Activated naive CD4-positive, alpha-beta T cell treated with anti-CD3 and anti-CD28 coated beads, Interleukin-2, amount 10 ng/mL, durations not matched to agents 7 days and 5 days (primary cell): ENCODE measurements around the gene ZNF775.

ENCODE experiments used
- CTCF ChIA-PET: fragments of 350-600 bp; sonication (Branson Sonifier 250); formaldehyde crosslinking; loops from one replicate; lab custom pipeline; 2021; ENCODE audit warnings: antibody characterized with exemption; lab: Charles Lee
- DNase-seq: peaks from one replicate; pipeline ENCODE4 v3.0.0-alpha.2; 2020
- H3K27ac Mint-ChIP-seq: one replicate; pipeline ENCODE4 v1.8.0; 2021; ENCODE audit warnings: mild to moderate bottlenecking, moderate library complexity, mixed read lengths
- H3K27me3 Mint-ChIP-seq: one replicate; pipeline ENCODE4 v1.8.0; 2021; ENCODE audit warnings: mild to moderate bottlenecking, mixed read lengths
- H3K36me3 Mint-ChIP-seq: one replicate; pipeline ENCODE4 v1.8.0; 2021; ENCODE audit warnings: mixed read lengths
- H3K4me1 Mint-ChIP-seq: one replicate; pipeline ENCODE4 v1.8.0; 2021; ENCODE audit warnings: mixed read lengths
- H3K4me3 Mint-ChIP-seq: one replicate; pipeline ENCODE4 v1.8.0; 2021; ENCODE audit warnings: mild to moderate bottlenecking, moderate library complexity, mixed read lengths
- H3K9me3 Mint-ChIP-seq: one replicate; pipeline ENCODE4 v1.8.0; 2021; ENCODE audit warnings: mixed read lengths

ZNF775 gene

GRCh38 chr7:150408393-150409299 is 29.5 kb downstream of the ZNF775 start:
- CTCF ChIA-PET, result interaction anchor here (0.9 kb wide), 1 partner anchor 11 kb away, joined by 4 read pairs; no protein-coding TSS in a partner anchor
- Mint-ChIP-seq H3K36me3 (peaks cover 32% of the 10 kb centered on the region), H3K27ac (peak overlapping the region; percentile 80), H3K4me3 (peak overlapping the region; percentile 41), H3K9me3 (no peaks in the 10 kb centered on the region), H3K27me3 (no peaks in the 10 kb centered on the region), H3K4me1 (peaks cover 38% of the 10 kb centered on the region)
- no peak for DNase-seq

- Mint-ChIP-seq H3K4me3 (no peak overlapping the region), H3K9me3 (no peaks in the 10 kb centered on the region), H3K4me1 (peaks cover 30% of the 10 kb centered on the region), H3K27ac (peak overlapping the region; percentile 80), H3K27me3 (no peaks in the 10 kb centered on the region), H3K36me3 (peaks cover 32% of the 10 kb centered on the region)
- CTCF ChIA-PET, result interaction anchor here (0.8 to 0.9 kb wide), 2 partner anchors 10 to 120 kb away, joined by 3 to 4 read pairs; no protein-coding TSS in a partner anchor
- no peak for DNase-seq
Measured at GRCh38 chr7:150409300-150410030, 30.3 kb downstream of the ZNF775 start.

GRCh38 chr7:150410131-150410530 is 31.0 kb downstream of the ZNF775 start:
- CTCF ChIA-PET, result interaction anchor here (0.8 to 0.9 kb wide), 2 partner anchors 10 to 120 kb away, joined by 3 to 4 read pairs; no protein-coding TSS in a partner anchor
- Mint-ChIP-seq H3K9me3 (no peaks in the 10 kb centered on the region), H3K4me1 (peaks cover 28% of the 10 kb centered on the region), H3K4me3 (no peak overlapping the region), H3K27me3 (no peaks in the 10 kb centered on the region), H3K36me3 (peaks cover 32% of the 10 kb centered on the region), H3K27ac (no peak overlapping the region)
- no peak for DNase-seq

DNA sequence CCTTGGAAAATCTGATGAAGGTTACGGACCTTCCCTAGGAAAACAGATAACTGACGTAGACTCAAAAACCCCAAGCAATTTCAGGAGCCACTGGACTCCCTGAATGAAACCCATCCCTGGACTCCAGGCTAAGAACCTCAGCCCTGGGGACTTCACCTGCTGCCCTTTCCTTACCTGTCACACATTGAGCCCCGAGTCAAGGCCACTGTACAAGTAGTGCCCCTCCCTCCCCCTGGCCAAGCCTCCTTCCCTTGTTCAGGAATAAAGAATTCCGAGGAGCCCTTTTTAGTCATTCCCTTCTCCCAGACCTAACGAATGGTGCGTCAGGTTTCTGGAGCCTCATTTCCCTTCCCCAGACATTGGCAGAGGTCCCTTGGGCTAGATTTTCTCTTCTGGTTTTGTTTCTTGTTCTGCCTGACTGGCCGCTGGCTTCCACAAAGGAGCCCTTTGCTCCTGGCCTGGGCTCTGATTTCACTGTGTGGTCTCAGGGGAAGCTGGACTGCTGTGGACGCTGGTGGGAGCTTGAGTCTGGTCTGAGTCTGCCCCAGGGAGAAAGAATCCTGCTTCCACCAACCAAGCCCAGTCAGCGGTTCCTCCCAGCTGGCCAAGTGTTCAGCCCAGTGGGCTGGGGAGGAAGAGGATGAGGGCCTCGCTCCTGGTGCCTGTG is 31.7 kb downstream of the ZNF775 start:
- no peak overlapping the region for H3K4me3 Mint-ChIP-seq
- CTCF ChIA-PET, result no interaction called here
- peaks cover 24% of the 10 kb centered on the region for H3K4me1 Mint-ChIP-seq
- DNase-seq, result no peak
- H3K9me3 Mint-ChIP-seq, result no peaks in the 10 kb centered on the region
- peaks cover 32% of the 10 kb centered on the region for H3K36me3 Mint-ChIP-seq
- H3K27me3 Mint-ChIP-seq, result no peaks in the 10 kb centered on the region
- H3K27ac Mint-ChIP-seq, result no peak overlapping the region

- H3K27ac Mint-ChIP-seq, result no peak overlapping the region
- H3K27me3 Mint-ChIP-seq, result no peaks in the 10 kb centered on the region
- H3K4me1 Mint-ChIP-seq, result peaks cover 16% of the 10 kb centered on the region
- H3K36me3 Mint-ChIP-seq, result peaks cover 32% of the 10 kb centered on the region
- CTCF ChIA-PET, result interaction anchor here (0.7 kb wide), 1 partner anchor 10 kb away, joined by 3 read pairs; no protein-coding TSS in a partner anchor
- H3K4me3 Mint-ChIP-seq, result no peak overlapping the region
- no peaks in the 10 kb centered on the region for H3K9me3 Mint-ChIP-seq
- no peak for DNase-seq
Measured at GRCh38 chr7:150411606-150412005, 32.5 kb downstream of the ZNF775 start.

- Mint-ChIP-seq H3K36me3 (peaks cover 30% of the 10 kb centered on the region), H3K9me3 (no peaks in the 10 kb centered on the region), H3K27ac (no peak overlapping the region), H3K4me1 (peaks cover 13% of the 10 kb centered on the region), H3K4me3 (no peak overlapping the region), H3K27me3 (no peaks in the 10 kb centered on the region)
- peak; percentile 18 for DNase-seq
- CTCF ChIA-PET, result interaction anchor here (0.7 kb wide), 1 partner anchor 9 kb away, joined by 3 read pairs; no protein-coding TSS in a partner anchor
Measured at GRCh38 chr7:150412016-150412415, 32.9 kb downstream of the ZNF775 start.

DNA sequence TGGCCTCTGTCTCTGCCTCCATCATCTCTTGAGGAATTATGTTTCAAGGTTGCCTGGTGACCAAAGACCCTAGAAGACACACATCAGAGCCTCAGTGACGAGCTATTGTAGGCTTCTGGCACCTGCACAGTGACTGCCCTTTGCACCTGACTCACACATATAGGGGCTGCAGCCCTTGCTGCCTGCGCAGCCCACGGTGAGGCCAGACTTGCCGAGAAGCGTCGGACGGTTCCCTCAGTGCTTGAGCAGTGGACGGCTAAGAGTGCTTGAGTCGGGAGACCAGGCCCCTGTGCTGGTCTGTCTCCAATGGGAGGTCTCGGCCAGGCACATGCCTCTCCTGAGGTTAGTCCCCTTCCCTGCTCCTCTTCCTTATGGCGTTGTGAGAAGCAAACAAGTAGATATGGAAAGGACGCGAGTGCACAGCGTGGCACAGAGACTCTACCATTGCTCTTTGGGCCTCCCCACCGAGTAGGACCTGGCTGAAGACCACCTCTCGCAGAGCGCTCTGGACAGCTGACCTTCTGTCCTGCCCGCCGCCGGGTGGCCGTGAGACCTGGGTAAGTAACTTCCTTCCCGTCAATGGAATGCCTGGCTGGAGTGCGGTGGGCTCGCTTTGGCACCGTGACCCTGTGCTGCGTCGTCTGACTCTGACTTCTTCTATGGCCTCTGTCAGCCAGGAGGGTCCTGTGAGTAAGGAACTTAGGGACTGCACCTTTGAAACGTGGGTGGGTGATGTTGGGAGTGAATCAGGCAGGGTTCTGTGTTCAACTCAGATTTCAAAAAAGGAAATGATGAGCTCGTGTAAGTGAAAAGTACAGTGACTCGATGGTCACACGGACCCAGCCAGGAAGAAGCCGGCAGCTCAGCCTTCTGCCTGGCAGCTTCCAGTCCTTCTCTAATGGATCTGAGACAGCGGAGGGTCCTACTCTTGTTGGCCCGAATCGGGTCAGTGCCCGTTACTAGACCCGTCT is 33.7 kb downstream of the ZNF775 start:
- DNase-seq, result no peak
- CTCF ChIA-PET, result no interaction called here
- no peaks in the 10 kb centered on the region for H3K9me3 Mint-ChIP-seq
- peaks cover 28% of the 10 kb centered on the region for H3K36me3 Mint-ChIP-seq
- H3K4me1 Mint-ChIP-seq, result peaks cover 10% of the 10 kb centered on the region
- no peak overlapping the region for H3K27ac Mint-ChIP-seq
- no peak overlapping the region for H3K4me3 Mint-ChIP-seq
- no peaks in the 10 kb centered on the region for H3K27me3 Mint-ChIP-seq

- Mint-ChIP-seq H3K4me3 (no peak overlapping the region), H3K9me3 (no peaks in the 10 kb centered on the region), H3K27me3 (no peaks in the 10 kb centered on the region), H3K27ac (no peak overlapping the region), H3K36me3 (peaks cover 25% of the 10 kb centered on the region), H3K4me1 (peaks cover 7% of the 10 kb centered on the region)
- DNase-seq, result no peak
- CTCF ChIA-PET, result interaction anchor here (0.6 kb wide), 1 partner anchor 457 kb away, joined by 4 read pairs; no protein-coding TSS in a partner anchor
Measured at GRCh38 chr7:150413640-150414081, 34.5 kb downstream of the ZNF775 start.

- Mint-ChIP-seq H3K36me3 (peaks cover 15% of the 10 kb centered on the region), H3K4me1 (peaks cover 4% of the 10 kb centered on the region)
- CTCF ChIA-PET, result no interaction called here
Measured at GRCh38 chr7:150415161-150416153, 36.3 kb downstream of the ZNF775 start.

GRCh38 chr7:150417239-150417638 is 38.1 kb downstream of the ZNF775 start:
- no peak overlapping the region for H3K4me3 Mint-ChIP-seq
- no peak overlapping the region for H3K27ac Mint-ChIP-seq
- H3K36me3 Mint-ChIP-seq, result peaks cover 7% of the 10 kb centered on the region
- peaks cover 18% of the 10 kb centered on the region for H3K27me3 Mint-ChIP-seq
- CTCF ChIA-PET, result interaction anchor here (1.4 to 3.9 kb wide), 3 partner anchors 11 to 64 kb away, joined by 3 to 22 read pairs (median 4); a partner anchor contains a TSS
- peaks cover 13% of the 10 kb centered on the region for H3K4me1 Mint-ChIP-seq
- H3K9me3 Mint-ChIP-seq, result no peaks in the 10 kb centered on the region
- DNase-seq, result peak; percentile 3

More at GRCh38 chr7:150415161-150416153, 36.3 kb downstream of the ZNF775 start:
- Mint-ChIP-seq H3K27me3 (peaks cover 6% of the 10 kb centered on the region), H3K9me3 (no peaks in the 10 kb centered on the region), H3K27ac (no peak overlapping the region), H3K4me3 (no peak overlapping the region)
- no peak for DNase-seq

GRCh38 chr7:150417863-150418262 is 38.7 kb downstream of the ZNF775 start:
- H3K36me3 Mint-ChIP-seq, result peaks cover 3% of the 10 kb centered on the region
- peaks cover 13% of the 10 kb centered on the region for H3K4me1 Mint-ChIP-seq
- CTCF ChIA-PET, result interaction anchor here (0.6 to 3.9 kb wide), 6 partner anchors 12 to 976 kb away, joined by 3 to 22 read pairs (median 3); a partner anchor contains a TSS
- H3K9me3 Mint-ChIP-seq, result no peaks in the 10 kb centered on the region
- H3K27ac Mint-ChIP-seq, result no peak overlapping the region
- H3K4me3 Mint-ChIP-seq, result no peak overlapping the region
- H3K27me3 Mint-ChIP-seq, result peaks cover 22% of the 10 kb centered on the region
- peak; percentile 13 for DNase-seq

DNA sequence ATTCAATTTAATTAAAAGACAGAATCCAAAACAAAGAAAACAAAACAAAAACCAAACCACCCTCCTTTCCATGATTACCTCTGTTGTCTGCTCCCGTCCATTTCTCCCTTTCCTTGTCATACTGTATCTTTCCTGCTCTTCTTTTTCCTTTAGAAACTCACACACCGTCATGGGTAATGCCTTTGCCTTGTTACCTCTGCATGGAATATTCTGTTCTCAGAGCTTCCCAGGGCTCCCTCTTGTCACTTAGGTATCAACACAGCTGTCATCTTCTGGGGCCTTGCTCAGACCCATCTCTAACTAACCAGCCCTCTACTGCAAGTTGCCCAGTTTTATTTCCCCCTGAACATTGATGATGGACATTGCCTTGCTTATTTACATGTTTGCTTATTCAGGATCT is 41.1 kb downstream of the ZNF775 start:
- Mint-ChIP-seq H3K4me3 (no peak overlapping the region), H3K4me1 (peaks cover 13% of the 10 kb centered on the region), H3K27me3 (peaks cover 24% of the 10 kb centered on the region), H3K9me3 (no peaks in the 10 kb centered on the region), H3K27ac (no peak overlapping the region), H3K36me3 (peaks cover 1% of the 10 kb centered on the region)
- DNase-seq, result peak; percentile 3
- CTCF ChIA-PET, result interaction anchor here (0.9 to 3.9 kb wide), 7 partner anchors 11 to 133 kb away, joined by 3 to 22 read pairs (median 4); a partner anchor contains a TSS
